HG03066 (cell line): ENCODE measurements around the gene MYBL2.

Source experiments
- ATAC-seq: cut with Tn5 transposase; IDR thresholded peaks from one replicate; pipeline ENCODE4 v1.9.1; 2021; ENCODE audit warnings: low read depth; ENCODE audit not compliant: unreplicated experiment

The MYBL2 gene

GRCh38 chr20:43721429-43722152, 54.7 kb downstream of the MYBL2 start:
- ATAC-seq, result no peak

GRCh38 chr20:43722153-43722505, 55.2 kb downstream of the MYBL2 start:
- ATAC-seq, result no peak

GRCh38 chr20:43723186-43723585, 56.3 kb downstream of the MYBL2 start:
- no peak for ATAC-seq

GRCh38 chr20:43723735-43724134, 56.8 kb downstream of the MYBL2 start:
- no peak for ATAC-seq

- ATAC-seq, result no peak
Measured at GRCh38 chr20:43724383-43724782, 57.5 kb downstream of the MYBL2 start.

GRCh38 chr20:43725666-43726065, 58.8 kb downstream of the MYBL2 start:
- ATAC-seq, result no peak

GRCh38 chr20:43726333-43726732, 59.4 kb downstream of the MYBL2 start:
- no peak for ATAC-seq

- ATAC-seq, result no peak
Measured at GRCh38 chr20:43726811-43727338, 60.0 kb downstream of the MYBL2 start, which contains the start of gene GTSF1L. Gene GTSF1L (minus strand): TSS chr20:43727002. CDS start chr20:43726694, 308 bp downstream.

- ATAC-seq, result no peak
Measured at GRCh38 chr20:43727980-43728590, 61.2 kb downstream of the MYBL2 start.

GRCh38 chr20:43728686-43729255, 61.9 kb downstream of the MYBL2 start:
- ATAC-seq, result no peak

- no peak for ATAC-seq
Measured at GRCh38 chr20:43731469-43731868, 64.6 kb downstream of the MYBL2 start.

GRCh38 chr20:43731927-43732326, 65.0 kb downstream of the MYBL2 start:
- ATAC-seq, result no peak

- ATAC-seq, result peak; percentile 65
Measured at GRCh38 chr20:43736588-43737158, 69.8 kb downstream of the MYBL2 start.

- ATAC-seq, result no peak
Measured at GRCh38 chr20:43737925-43738324, 71.0 kb downstream of the MYBL2 start.

- ATAC-seq, result no peak
Measured at GRCh38 chr20:43739148-43739749, 72.3 kb downstream of the MYBL2 start.

GRCh38 chr20:43740642-43741041, 73.7 kb downstream of the MYBL2 start:
- no peak for ATAC-seq

GRCh38 chr20:43744151-43744611, 77.3 kb downstream of the MYBL2 start:
- ATAC-seq, result no peak

- no peak for ATAC-seq
Measured at GRCh38 chr20:43744966-43745730, 78.2 kb downstream of the MYBL2 start.

- ATAC-seq, result no peak
Measured at GRCh38 chr20:43746344-43747137, 79.6 kb downstream of the MYBL2 start.
